ENCODE measurements around the gene UBFD1.

The UBFD1 gene

DNA sequence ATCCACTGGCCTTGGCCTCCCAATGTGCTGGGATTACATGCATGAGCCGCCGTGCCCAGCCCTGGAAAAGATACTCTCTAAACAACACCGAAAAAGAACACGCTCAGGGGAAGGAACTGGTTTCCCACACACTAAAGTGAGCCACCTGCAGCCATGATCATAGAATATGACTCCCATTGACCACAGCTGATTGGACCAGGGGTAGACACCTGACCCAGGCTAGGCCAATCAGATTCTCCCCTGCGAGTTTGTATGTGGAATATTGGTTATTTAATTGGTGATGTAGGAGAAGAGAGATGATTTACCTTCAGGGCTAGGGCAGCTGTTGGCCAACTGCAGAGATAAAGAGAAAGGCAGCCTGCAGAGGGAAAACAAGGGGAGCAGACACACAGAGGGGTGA lies 38.2 kb upstream of the UBFD1 start:
- FAIRE-seq: no peak
- DNase-seq (ENCODE audit: insufficient read length, low spot score): no peak
- no peak for TF ChIP-seq POLR2A (IDR thresholded peaks at IDR 0.05; ENCODE audit: low read depth, low read length)

DNA sequence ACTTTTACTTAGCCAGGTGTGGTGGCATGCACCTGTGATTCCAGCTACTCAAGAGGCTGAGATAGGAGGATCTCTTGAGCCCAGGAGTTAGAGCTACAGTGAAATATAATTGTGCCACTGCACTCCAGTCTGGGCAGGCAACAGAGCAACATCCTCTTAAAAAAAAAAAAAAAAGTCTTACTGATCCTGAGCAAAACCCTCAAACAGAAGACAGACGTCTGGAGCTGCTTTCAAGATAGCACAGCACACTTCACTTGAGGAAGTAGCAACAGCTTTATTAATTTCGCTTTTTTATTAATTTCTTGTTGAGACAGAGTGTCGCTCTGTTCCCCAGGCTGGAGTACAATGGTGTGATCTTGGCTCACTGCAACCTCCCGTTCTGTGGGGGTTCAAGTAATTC lies 37.0 kb upstream of the UBFD1 start:
- no peak for FAIRE-seq

DNA sequence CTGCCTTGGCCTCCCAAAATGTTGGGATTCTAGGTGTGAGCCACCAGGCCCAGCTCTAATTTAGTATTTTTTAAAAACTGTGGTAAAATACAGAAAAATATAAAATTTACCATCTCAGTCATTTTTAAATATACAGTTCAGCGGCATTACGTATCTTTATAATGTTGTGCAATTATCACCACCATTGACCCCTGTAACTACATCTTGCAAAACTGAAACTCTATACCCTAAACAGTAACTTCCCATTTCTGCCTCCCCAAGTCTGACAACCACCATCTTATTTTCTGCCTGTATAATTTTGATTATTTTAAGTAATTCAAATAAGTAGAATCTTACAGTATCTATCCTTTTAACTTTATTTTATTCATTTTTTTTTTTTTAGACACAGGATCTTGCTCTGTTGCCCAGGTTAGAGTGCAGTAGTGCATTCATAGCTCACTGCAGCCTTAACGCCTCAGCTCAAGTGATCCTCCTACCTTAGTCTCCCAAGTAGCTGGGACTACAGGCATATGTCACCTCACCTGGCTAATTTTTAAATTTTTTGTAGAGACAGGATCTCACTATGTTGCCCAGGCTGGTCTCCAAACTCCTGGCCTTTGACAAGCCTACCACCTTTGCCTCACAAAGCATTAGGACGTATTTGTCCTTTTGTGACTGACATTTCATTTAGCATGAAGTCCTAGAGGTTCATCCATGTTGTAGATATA lies 36.3 kb upstream of the UBFD1 start:
- FAIRE-seq: no peak
- DNase-seq (ENCODE audit: insufficient read length, low spot score): no peak
- TF ChIP-seq POLR2A (IDR thresholded peaks at IDR 0.05; ENCODE audit: low read depth, low read length): no peak

More for the DNA sequence above, 37.0 kb upstream of the UBFD1 start:
- no peak for TF ChIP-seq POLR2A (IDR thresholded peaks at IDR 0.05; ENCODE audit: low read depth, low read length)
- no peak for DNase-seq (ENCODE audit: insufficient read length, low spot score)

DNA sequence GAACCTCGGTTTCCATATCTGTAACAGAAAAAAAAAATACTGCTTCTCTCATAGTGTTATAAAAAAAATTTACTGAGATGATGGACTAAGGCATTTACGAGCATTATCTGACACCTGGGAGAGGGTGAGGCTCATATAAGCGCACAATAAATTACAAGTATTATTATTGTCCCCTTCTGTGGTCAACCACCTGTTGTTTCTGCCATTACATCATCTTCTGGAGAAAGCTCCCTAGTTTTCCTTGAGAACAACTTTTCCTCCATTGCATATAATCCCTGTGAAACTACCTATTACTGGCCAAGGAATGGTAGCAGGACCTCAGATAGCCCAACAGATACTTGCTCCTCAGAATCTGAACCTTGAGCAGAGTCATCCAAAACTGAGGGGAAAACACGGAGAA lies 35.6 kb upstream of the UBFD1 start:
- FAIRE-seq: no peak
- TF ChIP-seq POLR2A (IDR thresholded peaks at IDR 0.05; ENCODE audit: low read depth, low read length): no peak

DNA sequence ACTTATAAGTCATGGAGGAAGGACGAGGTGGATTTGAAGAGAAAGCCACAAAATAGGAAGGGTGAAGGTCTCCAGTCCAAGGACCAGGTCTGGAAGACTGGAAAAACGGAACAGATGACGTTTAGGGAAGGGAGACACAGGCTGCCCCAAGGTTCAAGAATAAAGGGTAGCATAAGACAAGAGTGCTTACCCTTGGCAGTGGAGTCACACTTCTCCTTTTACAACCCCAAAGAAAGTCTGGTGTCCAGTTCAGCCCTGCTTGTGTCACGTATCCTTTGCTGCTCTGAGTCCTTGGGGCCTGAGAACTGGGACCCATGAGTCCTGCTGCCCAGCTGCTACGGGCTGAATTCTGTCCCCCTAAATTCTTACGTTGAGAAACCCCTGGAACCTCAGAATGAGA lies 34.2 kb upstream of the UBFD1 start:
- no peak for DNase-seq (ENCODE audit: insufficient read length, low spot score)
- no peak for TF ChIP-seq POLR2A (IDR thresholded peaks at IDR 0.05; ENCODE audit: low read depth, low read length)
- FAIRE-seq: no peak

More for the DNA sequence above, 35.6 kb upstream of the UBFD1 start:
- DNase-seq (ENCODE audit: insufficient read length, low spot score): no peak

DNA sequence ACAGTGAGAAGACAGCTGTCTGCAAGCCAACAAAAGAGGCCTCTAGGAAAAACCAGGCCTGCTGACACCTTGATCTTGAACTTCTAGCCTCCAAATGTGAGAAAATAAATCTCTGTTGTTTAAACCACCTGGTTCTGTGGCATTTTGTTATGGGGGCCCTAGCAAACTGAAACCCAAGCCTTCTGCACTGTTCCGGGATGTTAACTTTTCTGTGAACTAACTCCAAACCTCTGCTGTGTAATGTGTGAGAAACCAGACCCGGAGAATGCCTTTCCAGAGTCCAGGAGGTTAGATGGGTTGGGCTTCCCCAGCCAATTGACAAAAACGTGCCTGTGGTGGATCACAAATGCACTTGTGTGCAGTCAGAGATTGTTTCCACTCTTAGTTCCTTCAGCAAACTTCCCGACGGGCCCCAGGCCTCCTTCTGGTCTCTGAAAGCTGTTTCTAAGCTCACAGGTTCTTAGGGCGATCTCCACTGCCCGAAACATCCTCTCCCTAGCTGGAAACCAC lies 33.6 kb upstream of the UBFD1 start:
- DNase-seq (ENCODE audit: insufficient read length, low spot score) (no peak), FAIRE-seq (no peak)
- no peak for TF ChIP-seq POLR2A (IDR thresholded peaks at IDR 0.05; ENCODE audit: low read depth, low read length)

DNA sequence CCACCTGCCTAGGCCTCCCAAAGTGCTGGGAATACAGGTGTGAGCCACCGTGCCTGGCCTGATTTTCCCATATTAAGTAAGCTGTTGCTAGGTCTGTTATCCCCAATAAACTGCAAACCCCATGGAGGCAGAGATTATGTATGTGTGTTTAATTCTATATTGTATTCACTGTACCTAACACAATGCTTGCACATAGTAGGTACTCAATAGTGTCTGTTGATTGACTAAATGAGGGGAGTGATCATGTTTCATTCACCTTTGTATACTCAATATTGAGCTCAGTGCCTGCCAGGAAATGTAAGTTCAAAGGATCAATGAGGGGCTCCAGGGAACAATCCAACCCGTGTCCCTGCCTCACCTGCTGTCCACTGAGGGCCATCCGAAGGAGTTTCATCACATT lies 32.6 kb upstream of the UBFD1 start:
- FAIRE-seq: no peak
- TF ChIP-seq POLR2A (IDR thresholded peaks at IDR 0.05; ENCODE audit: low read depth, low read length): no peak

DNA sequence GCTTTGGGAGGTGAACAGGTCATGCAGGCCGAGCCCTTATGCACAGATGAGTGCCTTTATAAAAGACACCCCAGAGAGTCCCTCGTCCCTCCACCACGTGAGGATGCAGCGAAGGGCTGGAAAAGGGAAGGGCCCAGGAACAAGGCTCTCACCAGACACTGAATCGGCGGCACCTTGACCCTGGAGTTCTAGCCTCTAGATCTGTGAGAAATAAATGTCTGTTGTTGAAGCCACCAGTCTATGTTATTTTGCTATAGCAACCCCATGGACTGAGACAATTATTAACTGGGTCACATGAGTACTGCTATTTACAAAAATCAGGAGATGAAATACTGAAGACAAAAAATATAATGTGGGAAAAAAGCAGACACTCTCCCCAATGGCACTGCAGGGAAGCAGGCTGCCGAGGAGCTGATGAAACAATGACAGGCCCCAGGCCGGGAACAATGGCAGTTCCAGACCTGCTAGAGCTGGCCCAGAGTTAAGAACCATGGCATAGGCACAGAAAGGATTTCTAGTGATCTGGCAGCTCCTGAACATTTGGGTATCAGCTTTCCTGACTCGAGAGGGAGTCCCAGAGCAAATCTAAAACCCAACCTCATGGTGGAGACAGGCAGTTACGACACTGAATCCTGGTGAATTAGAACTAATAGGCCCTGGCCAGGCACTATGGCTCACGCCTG lies 29.4 kb upstream of the UBFD1 start:
- DNase-seq (ENCODE audit: insufficient read length, low spot score): no peak
- no peak for TF ChIP-seq POLR2A (IDR thresholded peaks at IDR 0.05; ENCODE audit: low read depth, low read length)
- FAIRE-seq: no peak

More for the DNA sequence above, 32.6 kb upstream of the UBFD1 start:
- DNase-seq (ENCODE audit: insufficient read length, low spot score): no peak

DNA sequence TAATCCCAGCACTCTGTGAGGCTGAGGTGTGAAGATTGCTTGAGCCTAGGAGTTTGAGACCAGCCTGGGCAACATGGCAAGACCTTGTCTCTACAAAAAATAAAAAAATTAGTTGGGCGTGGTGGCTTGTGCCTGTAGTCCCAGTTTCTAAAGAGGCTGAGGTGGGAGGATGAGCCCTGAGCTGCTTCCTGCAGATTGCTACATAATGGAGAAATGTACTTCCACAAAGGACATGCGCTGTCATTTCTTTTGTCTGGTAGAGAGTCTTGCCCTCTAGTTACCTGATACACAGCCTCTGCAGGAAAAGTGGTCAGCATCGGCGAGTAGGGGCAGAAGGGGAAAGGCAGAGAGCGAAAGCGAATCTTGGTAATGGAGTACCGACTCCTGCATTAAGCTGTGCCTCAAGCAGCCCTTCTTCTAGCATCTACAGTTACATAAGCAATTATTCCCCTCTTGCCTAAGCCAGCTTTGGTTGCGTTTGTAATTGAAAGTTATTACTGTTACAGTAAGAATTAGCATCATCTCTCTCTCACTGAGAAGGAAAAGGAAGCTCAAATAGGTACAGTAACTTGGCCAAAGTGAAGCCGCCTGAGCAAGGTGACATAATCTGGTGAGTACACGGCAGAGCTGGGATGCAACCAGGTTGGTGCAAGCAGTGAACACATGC lies 28.8 kb upstream of the UBFD1 start:
- FAIRE-seq (no peak), DNase-seq (ENCODE audit: insufficient read length, low spot score) (no peak)
- no peak for TF ChIP-seq POLR2A (IDR thresholded peaks at IDR 0.05; ENCODE audit: low read depth, low read length)

DNA sequence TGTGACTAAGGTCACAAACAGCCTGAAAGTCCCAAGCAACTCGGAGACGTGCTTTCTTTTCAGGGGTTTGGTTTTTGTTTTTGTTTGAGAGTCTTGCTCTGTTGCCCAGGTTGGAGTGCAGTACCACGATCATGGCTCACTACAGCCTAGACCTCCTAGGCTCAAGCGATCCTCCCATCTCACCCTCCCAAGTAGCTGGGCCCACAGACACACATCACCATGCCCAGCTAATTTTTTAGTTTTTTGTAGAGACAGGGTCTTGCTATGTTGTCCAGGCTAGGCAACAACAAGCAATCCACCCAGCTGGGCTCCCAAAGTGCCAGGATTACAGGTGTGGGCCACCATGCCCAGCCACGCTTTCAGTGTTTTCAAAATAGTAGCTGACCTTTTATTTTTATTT lies 27.5 kb upstream of the UBFD1 start:
- DNase-seq (ENCODE audit: insufficient read length, low spot score): no peak
- no peak for TF ChIP-seq POLR2A (IDR thresholded peaks at IDR 0.05; ENCODE audit: low read depth, low read length)
- FAIRE-seq: no peak

DNA sequence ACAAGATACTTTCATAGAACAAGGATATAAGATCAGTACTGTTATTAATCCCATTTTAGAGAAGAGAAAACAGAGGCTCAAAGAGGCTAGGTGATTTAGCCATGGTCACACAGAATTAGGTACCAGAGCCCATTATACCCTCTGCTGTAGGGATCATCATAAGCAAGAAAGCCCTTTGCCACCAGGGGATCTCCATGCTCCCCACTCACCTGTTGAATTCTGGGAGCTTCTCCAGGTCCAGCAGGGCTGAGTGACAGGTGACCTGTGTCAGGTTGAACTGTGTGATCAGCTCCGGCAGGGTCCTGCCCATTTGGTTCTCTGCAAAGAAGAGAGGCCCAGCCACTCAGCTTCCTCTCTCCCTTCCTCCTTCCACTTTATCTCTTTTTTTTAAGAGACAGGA lies 25.1 kb upstream of the UBFD1 start:
- no peak for DNase-seq (ENCODE audit: insufficient read length, low spot score)
- no peak for TF ChIP-seq POLR2A (IDR thresholded peaks at IDR 0.05; ENCODE audit: low read depth, low read length)
- no peak for FAIRE-seq

DNA sequence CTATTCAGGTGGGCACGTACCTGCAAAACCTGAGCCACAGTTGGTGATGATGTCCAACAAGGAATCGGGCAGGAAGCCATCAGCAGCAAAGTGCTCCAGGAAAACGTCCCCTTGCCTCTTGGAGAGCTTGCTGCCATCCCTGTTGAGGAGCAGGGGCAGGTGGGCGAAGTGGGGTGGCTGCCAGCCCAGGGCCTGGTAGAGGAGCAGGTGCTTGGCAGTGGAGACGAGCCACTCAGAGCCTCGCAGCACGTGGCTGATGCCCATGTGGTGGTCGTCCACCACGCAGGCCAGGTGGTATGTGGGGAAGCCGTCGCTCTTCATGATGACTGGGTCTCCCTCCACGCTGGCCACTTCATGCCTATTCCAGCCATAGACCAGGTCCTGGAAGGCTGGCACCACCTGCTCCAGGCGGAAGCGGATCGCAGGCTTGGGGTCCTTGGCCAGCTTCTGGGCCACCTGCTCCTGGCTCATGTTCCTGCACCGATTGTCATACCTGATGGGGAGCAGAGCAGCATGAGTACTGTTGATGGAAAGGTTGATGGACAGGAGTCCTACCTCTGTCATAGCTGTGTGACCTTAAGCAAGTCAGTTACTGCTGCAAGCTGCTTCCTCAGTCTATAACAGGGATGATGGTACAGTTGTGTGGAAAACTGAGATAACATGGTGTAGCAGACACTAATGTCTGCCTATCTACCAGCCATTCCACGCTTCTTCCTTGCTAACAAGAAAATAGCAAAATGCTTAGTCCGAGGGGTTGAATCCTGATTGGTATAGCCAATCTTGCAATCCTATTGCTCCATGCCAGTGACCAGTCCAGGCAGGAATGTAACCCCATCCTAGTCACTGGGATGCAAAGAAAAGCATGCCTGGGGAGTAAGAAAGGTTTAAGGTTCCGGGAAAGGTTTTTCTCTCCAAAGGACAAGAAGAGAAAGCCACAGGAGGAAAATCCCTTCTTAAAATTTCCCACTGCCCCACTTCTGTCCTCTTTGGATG lies 22.4 kb upstream of the UBFD1 start:
- FAIRE-seq (no peak), DNase-seq (ENCODE audit: insufficient read length, low spot score) (no peak)
- no peak for TF ChIP-seq POLR2A (IDR thresholded peaks at IDR 0.05; ENCODE audit: low read depth, low read length)

DNA sequence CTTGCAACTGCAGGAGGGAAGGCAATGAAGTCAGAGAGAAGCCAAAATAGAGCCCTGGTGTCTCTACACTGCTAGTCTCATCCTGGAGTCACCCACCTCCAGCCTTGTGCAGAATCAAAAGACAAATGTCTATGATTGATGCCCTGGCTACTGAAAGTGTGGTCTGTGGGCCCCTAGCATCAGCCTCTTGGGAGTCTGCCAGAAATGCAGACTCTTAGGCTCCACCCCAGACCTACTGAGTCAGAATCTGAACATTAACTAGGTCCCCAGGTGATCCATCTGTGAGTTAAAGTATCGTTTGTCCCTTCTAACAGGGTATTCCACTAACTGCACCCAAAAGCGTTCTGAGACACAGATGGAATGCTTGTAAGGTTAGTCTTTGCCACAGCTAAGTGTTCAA lies 21.6 kb upstream of the UBFD1 start:
- no peak for FAIRE-seq
- no peak for DNase-seq (ENCODE audit: insufficient read length, low spot score)

More for the DNA sequence above, 21.6 kb upstream of the UBFD1 start:
- TF ChIP-seq POLR2A (IDR thresholded peaks at IDR 0.05; ENCODE audit: low read depth, low read length): no peak
